Hematopoietic multipotent progenitor cell (in vitro differentiated cells): ENCODE data around the gene ANKRD60. TPM values are rescaled to one million over a fixed set of nuclear protein-coding genes. Genes with fewer than 3 reads are reported as not detected.

ENCODE experiments used
- DNase-seq, 3 donors: peaks; one replicate each; pipeline ENCODE4 v3.0.0-alpha.2; 2011 to 2015; ENCODE audit warnings: low read depth in 2 of 3, low spot score in 2 of 3
- total RNA-seq: library from RNA; depleted of rRNA; stranded (reverse); fragments of >200 nt; gene quantifications from one replicate; pipeline ENCODE4 v1.2.3, GENCODE V29; 2012

Gene ANKRD60
- total RNA-seq, 1 donor = not detected

- DNase-seq = no peak
These were observed 60.7 kb downstream of the ANKRD60 start for GRCh38 chr20:58167759-58168158.

Other genes with a start within 250 kb of the ANKRD60 start
- gene RAB22A, start 81.1 kb upstream of the ANKRD60 start, total RNA-seq = 7.8 TPM
- gene VAPB, start 160.6 kb upstream of the ANKRD60 start, total RNA-seq = 3.8 TPM